GM18508 (cell line): ENCODE data around the gene ARHGAP31.
"Not testable (repeated sequence)": the region's sequence is repeated elsewhere in the genome, so short reads cannot be mapped to it uniquely, and the experiment has no call there.

Experiments used
- ATAC-seq: cut with Tn5 transposase; IDR thresholded peaks from one replicate; pipeline ENCODE4 v1.9.1; 2021; ENCODE audit warnings: moderate number of reproducible peaks; ENCODE audit not compliant: insufficient read depth, unreplicated experiment

ARHGAP31 gene

DNA sequence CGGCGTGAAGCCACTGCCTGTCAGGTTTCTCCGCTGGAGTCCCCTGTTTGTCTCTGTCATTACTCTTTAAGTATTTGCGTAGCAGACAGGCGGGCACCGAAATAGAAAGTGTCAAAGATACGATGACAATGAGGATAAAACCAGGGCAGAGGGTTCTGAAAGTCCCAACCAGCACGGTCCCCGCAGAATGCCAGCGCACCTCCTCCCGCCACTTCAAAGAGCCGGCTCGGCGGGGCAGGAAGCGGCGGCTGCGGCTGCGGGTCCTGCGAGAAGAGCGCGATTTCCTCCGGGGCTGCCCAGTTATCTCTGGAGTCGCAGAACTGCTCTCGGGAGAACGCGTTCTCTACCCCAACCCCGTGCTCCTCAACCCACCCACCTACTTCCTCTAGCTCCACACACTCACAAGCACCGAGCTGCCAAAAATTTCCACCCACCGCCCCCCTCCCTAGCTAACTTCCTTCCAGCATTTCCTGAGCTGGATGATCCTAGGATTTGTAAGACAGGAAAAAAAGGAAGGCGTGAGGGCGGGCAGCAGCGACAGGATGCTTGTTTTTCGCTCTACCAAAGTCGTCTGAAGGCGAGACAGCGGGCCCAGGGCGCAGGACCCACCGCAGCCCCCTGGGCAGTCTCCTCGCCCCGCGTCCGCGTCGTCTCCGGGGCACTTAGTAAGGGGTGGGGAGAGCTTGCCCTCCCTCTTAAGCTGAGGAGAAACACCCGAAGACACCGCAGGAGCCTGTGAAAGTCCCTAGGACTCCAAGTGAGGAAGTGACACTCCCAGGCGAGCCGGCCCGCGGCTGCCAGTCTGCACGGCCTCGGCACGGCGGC, at the start of gene ARHGAP31:
TSS of gene ARHGAP31 (plus strand) at position 513 of the 825 bp plus-strand sequence. CDS start 522 bp downstream, outside the sequence.
- ATAC-seq, result peak; percentile 45

GRCh38 chr3:119245778-119246177, 48.4 kb upstream of the ARHGAP31 start:
- ATAC-seq, result no peak

DNA sequence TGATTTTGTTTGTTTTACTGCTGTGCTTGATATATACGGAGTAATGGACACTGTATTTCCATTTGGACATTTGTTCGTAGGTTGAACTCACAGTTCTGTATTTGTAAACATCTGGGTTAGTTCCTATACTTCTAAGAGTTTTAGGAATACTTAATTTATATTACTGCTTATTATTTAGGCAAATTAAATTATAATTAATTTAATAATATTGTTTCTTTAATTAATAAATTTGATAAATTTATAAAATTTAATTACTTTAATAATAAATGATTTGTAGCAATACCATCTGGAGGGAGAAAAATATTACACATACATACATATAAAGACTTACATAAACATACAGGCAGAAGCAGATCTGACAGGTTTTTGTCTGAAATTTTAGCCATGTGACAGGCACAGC, 39.0 kb upstream of the ARHGAP31 start:
- no peak for ATAC-seq

GRCh38 chr3:119257111-119257510, 37.1 kb upstream of the ARHGAP31 start:
- ATAC-seq, result no peak

- no peak for ATAC-seq
Measured at GRCh38 chr3:119257654-119258410, 36.4 kb upstream of the ARHGAP31 start.

GRCh38 chr3:119258915-119259314, 35.3 kb upstream of the ARHGAP31 start:
- ATAC-seq, result peak; percentile 97

DNA sequence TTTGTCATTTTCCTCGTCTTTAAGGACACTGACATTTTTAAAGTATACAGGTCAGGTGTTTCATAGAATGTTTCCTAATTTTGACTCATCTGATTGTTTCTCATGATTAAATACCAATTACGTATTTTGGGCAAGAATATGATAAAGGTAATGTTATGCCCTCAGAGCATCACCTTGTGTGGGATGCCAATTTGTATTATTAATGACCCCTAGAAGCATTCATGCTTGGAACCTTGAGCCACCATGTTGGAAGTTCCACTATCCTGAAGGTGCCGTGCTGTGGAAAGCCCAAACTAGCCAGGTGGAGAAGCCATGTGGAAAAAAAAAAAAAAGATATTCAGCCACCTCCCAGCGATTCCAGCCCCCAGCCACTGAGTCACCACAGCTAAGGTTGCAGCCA, 34.4 kb upstream of the ARHGAP31 start:
- ATAC-seq, result no peak

DNA sequence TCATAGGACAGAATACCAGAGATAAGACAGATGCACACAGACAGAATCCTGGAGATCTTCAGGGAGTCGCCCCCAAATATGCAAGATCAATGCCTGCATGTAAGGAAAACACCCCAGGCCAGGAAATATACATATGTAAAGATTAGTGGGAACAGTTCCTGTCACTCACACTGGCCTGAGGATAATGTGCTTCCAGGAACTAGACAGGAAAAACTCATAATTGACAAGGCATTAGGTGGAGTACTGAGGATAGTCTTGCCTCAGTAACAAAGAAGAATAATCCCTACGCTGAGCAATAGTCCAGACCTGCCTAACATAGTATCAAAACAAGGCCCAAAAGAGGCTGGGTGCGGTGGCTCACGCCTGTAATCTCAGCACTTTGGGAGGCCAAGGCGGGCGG, 33.1 kb upstream of the ARHGAP31 start:
- ATAC-seq, result no peak

DNA sequence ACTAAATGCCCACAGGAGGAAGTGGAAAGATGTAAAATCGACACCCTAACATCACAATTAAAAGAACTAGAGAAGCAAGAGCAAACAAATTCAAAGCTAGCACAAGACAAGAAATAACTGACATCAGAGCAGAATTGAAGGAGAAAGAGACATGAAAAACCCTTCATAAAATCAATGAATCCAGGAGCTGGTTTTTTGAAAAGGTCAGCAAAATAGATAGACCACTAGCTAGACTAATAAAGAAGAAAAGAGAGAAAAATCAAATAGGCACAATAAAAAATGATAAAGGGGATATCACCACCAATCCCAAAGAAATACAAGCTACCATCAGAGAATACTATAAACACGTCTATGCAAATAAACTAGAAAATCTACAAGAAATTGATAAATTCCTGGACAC, 24.0 kb upstream of the ARHGAP31 start:
- not testable (repeated sequence) for ATAC-seq

GRCh38 chr3:119276680-119277079, 17.5 kb upstream of the ARHGAP31 start:
- ATAC-seq, result no peak

DNA sequence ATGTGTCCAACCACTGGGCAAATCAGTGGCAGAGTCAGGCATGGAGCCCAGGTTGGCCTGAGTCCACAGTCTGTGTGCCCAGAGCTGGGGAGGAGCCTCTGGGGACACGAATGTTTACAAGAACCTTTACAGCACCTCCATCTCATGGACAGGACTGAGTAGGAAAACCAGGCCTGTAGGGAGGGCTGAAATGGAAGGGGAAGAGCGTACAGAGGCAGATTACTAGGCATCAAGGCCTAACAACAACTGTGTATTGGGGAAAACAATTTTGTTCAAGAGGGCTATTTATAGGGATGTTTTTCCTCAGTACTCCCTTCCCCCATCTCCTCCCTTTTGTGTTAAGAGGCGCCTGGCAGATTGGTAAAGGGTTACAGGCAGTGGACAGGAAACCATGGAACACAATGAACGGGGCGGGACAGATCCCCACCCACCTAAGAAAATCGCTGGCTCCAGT, 15.1 kb upstream of the ARHGAP31 start:
- ATAC-seq, result no peak

GRCh38 chr3:119279584-119280243, 14.5 kb upstream of the ARHGAP31 start:
- no peak for ATAC-seq

- ATAC-seq, result no peak
Measured at GRCh38 chr3:119288669-119289403, 5.3 kb upstream of the ARHGAP31 start.

DNA sequence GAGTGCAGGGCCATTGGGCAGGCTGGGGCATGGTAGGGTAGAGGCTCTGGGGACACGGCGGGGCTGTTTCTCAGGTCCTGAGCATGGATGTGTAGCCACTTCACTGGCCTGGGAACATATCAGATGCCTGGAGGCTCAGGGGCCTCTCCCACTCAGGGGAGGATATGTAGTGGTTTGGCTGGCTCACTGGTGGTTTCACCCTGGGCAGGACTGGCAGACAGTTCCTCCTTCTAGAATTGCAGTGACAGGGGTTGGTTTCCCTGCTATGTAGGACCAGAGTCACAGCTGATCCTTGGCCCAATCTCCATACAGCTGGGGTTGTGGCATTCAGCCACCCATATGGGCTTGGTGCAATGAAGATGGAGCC, 4.8 kb upstream of the ARHGAP31 start:
- no peak for ATAC-seq

GRCh38 chr3:119290613-119291012, 3.6 kb upstream of the ARHGAP31 start:
- no peak for ATAC-seq

DNA sequence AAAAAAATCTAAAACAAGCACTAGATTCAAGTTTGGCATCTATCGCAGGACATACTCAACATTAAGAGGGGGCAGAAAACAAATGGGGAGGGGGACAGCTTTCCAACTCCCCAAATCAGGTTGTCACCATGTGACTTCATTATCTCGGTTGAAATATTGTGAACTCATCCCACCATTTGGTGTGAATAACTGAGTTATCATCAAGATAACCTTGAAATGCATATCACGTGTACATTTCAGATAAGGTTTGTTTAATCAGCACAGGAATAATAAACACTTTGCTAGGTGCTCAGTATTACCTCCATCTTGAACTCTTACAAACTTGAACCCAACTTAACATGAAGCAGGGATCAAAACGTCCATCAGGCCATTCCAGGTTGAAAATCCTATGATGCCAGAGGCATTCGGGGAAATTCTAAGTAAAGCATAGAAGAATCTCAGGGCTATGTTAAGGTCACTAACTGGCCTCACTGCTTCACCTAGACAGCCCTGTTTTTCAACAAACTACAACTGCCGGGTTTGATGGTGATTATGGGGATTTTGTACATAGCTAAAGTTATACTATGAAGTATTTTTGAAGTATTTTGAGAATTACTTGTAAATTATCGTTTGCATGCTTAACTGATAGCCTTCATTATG, 3.0 kb upstream of the ARHGAP31 start:
- ATAC-seq, result no peak

GRCh38 chr3:119292666-119293065, 1.5 kb upstream of the ARHGAP31 start:
- no peak for ATAC-seq

- no peak for ATAC-seq
Measured at GRCh38 chr3:119293105-119293870, 895 bp upstream of the ARHGAP31 start.
